ENCODE measurements around the gene RP2. TPM values are rescaled to one million over a fixed set of nuclear protein-coding genes. Genes with fewer than 3 reads are reported as not detected.
A peak's percentile ranks its signal among the peaks of the same experiment; 100 is the strongest.

Gene RP2
- total and polyA plus RNA-seq, 10 donors, result 6.8 to 26.5 (median 18.0) TPM

DNA sequence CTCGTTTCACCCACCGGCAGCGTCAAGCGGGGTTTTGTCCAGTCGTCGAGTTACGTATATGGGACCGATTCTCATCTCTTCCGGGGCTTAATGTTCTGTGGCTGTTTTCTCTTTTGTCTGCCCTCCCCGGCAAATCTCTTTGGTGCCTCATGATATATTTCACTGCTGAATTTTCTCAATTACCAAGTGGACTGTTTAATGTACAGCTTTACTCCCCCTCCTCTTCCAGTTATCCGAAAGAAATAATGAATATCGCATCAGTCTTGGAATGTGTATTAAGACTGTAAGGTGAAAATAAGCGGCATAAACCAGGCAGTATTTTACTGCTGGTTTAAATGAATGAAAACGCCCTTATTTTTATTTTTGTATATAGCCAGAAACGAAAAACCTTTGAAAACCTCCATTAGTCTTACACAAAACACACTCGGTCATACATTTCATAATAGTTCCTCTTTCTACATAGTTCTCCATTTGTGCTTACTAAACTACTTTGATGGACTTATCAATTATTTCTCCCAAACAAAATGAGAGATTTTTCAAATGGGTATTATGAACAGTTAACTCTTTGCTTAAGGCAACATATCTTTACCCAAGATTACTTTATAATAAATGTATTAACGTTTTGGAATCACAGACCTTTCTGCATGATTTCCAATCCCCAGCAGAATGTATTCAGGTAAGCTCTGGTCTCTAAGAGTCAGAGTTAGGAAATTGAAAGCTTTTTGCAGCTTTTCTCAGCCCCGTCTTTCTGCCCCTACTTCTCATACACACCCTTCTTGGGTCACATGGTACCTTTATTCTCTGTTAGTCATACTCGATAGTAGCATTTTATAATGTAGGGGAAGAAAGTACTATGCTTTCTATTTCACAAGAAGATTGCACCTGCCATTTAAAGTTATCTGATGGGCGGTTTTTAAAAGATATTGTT, 979 bp downstream of the RP2 start:
- Histone ChIP-seq H3K27me3 (replicated peaks in 1 of 7) (no peaks in the 10 kb centered on the region), H3K27ac (peak overlapping the region; percentile 80 to 98 (median 93)), H3K36me3 (no peaks in the 10 kb centered on the region), H3K4me1 (peaks cover 11 to 49% (median 28%) of the 10 kb centered on the region in 6 donors), H3K4me3 (peak overlapping the region; percentile 44 to 87 (median 59)), H3K9me3 (no peaks in the 10 kb centered on the region)
- DNase-seq, result no peak
- TF ChIP-seq, protein P1, sequence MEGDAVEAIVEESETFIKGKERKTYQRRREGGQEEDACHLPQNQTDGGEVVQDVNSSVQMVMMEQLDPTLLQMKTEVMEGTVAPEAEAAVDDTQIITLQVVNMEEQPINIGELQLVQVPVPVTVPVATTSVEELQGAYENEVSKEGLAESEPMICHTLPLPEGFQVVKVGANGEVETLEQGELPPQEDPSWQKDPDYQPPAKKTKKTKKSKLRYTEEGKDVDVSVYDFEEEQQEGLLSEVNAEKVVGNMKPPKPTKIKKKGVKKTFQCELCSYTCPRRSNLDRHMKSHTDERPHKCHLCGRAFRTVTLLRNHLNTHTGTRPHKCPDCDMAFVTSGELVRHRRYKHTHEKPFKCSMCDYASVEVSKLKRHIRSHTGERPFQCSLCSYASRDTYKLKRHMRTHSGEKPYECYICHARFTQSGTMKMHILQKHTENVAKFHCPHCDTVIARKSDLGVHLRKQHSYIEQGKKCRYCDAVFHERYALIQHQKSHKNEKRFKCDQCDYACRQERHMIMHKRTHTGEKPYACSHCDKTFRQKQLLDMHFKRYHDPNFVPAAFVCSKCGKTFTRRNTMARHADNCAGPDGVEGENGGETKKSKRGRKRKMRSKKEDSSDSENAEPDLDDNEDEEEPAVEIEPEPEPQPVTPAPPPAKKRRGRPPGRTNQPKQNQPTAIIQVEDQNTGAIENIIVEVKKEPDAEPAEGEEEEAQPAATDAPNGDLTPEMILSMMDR (IDR thresholded peaks at IDR 0.05 in 8 of 11, conservative IDR thresholded peaks at IDR 0.05 in 3 of 11), result no peak
- no peak for TF ChIP-seq POLR2A (IDR thresholded peaks at IDR 0.05)
- TF ChIP-seq POLR2AphosphoS5 (IDR thresholded peaks at IDR 0.05), result no peak
- intact Hi-C loops (cut with DNase I; ENCODE audit: low total_unique reads), result no loop called here
- 1 to 37% (median 2%) methylated on average over 20 of the region's 20 CpGs for WGBS, 5 donors

DNA sequence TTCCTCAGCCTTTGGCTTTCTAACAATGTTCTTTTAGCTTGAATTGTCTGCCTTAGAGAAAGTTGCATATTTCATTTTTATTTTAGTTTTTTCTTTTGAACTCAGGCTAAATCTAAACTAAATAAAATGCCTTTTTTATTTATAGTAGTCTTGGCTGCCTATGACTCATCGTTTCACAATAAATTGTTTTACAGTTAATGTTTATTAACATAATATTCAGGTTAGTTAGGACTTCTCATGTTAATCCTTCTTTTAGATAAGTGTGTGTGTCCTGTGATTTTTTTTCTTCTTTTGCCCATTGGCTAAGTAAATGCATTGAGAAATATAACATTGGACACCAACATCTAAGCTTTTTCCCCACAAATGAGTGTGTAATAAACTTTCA, 1.6 kb downstream of the RP2 start:
- WGBS, 5 donors, result 5 to 47% (median 26%) methylated on average over 1 of the region's 1 CpG
- no peak for DNase-seq
- intact Hi-C loops (cut with DNase I; ENCODE audit: low total_unique reads), result no loop called here
- Histone ChIP-seq H3K27me3 (replicated peaks in 1 of 7) (no peaks in the 10 kb centered on the region), H3K9me3 (no peaks in the 10 kb centered on the region), H3K36me3 (no peaks in the 10 kb centered on the region), H3K27ac (peak overlapping the region in 7 of 8 donors; percentile 0 to 98 (median 93)), H3K4me3 (peak overlapping the region in 7 of 8 donors; percentile 56 to 87 (median 59)), H3K4me1 (peaks cover 11 to 49% (median 28%) of the 10 kb centered on the region in 6 donors)
- no peak for TF ChIP-seq POLR2AphosphoS5 (IDR thresholded peaks at IDR 0.05)
- TF ChIP-seq POLR2A (IDR thresholded peaks at IDR 0.05), result no peak
- TF ChIP-seq, protein P1 (IDR thresholded peaks at IDR 0.05 in 8 of 11, conservative IDR thresholded peaks at IDR 0.05 in 3 of 11), result no peak

DNA sequence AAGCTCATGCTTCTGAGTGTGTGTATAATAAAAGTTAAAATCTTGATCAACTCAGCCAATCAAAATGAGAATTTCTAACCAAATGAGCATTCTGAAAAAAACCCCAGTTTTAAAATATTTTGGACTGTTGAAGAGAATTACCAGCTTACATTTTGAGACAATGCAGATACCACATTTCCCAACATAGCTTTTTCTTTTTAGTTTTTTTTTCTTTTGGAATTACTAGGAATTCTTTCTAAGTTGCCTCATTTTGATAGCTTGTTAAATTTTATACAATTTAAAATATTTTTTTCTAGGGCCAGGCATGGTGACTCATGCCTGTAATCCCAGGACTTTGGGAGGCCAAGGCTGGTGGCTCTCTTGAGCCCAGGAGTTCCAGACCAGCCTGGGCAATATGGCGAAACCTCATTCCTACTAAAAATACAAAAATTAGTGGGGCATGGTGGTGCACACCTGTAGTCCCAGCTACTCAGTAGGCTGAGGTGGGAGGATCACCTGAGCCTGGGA, 2.2 kb downstream of the RP2 start:
- 50 to 93% (median 70%) methylated on average over 1 of the region's 1 CpG for WGBS, 5 donors
- peak overlapping the region in 2 of 8 donors; percentile 2 to 66 for H3K4me3 ChIP-seq
- H3K9me3 ChIP-seq, result no peaks in the 10 kb centered on the region
- TF ChIP-seq, protein P1 (IDR thresholded peaks at IDR 0.05 in 8 of 11, conservative IDR thresholded peaks at IDR 0.05 in 3 of 11), result no peak
- TF ChIP-seq POLR2A (IDR thresholded peaks at IDR 0.05) (no peak), POLR2AphosphoS5 (IDR thresholded peaks at IDR 0.05) (no peak)
- H3K27me3 ChIP-seq (replicated peaks in 1 of 7), result no peaks in the 10 kb centered on the region
- DNase-seq, result no peak
- H3K36me3 ChIP-seq, result no peaks in the 10 kb centered on the region
- H3K27ac ChIP-seq, result peak overlapping the region in 4 of 8 donors; percentile 0 to 98 (median 96)
- peaks cover 11 to 49% (median 28%) of the 10 kb centered on the region in 6 donors for H3K4me1 ChIP-seq
- intact Hi-C loops (cut with DNase I; ENCODE audit: low total_unique reads), result no loop called here

- TF ChIP-seq POLR2AphosphoS5 (IDR thresholded peaks at IDR 0.05) (no peak), POLR2A (IDR thresholded peaks at IDR 0.05) (no peak)
- TF ChIP-seq, protein P1 (IDR thresholded peaks at IDR 0.05 in 8 of 11, conservative IDR thresholded peaks at IDR 0.05 in 3 of 11), result no peak
- H3K9me3 ChIP-seq, result no peaks in the 10 kb centered on the region
- H3K27ac ChIP-seq, result no peak overlapping the region
- peaks cover 11 to 48% (median 28%) of the 10 kb centered on the region in 6 donors for H3K4me1 ChIP-seq
- WGBS, 5 donors, result 32 to 92% (median 75%) methylated on average over 1 of the region's 1 CpG
- H3K36me3 ChIP-seq, result no peaks in the 10 kb centered on the region
- intact Hi-C loops (cut with DNase I; ENCODE audit: low total_unique reads), result no loop called here
- DNase-seq, result no peak
- no peak overlapping the region for H3K4me3 ChIP-seq
- no peaks in the 10 kb centered on the region for H3K27me3 ChIP-seq (replicated peaks in 1 of 7)
Measured at GRCh38 chrX:46840946-46841345, 4.1 kb downstream of the RP2 start.
